Gastrocnemius medialis (tissue), 4 donors: Measurements from ENCODE around the gene CASQ2. TPM values are rescaled to one million over a fixed set of nuclear protein-coding genes. Genes with fewer than 3 reads are reported as not detected.
"Not testable (repeated sequence)": the region's sequence is repeated elsewhere in the genome, so short reads cannot be mapped to it uniquely, and the experiment has no call there.

ENCODE experiments used
- ATAC-seq, 2 donors: fragments of 150-250 bp; one replicate each; pipeline ENCODE4 v1.9.1; 2016
- DNase-seq, 2 donors: peaks; one replicate each; pipeline ENCODE4 v3.0.0-alpha.2; 2019
- H3K27ac ChIP-seq, 4 donors: fragments of 200-600 bp; sonication (generic); 1 replicate in 1 of 4; 2 replicates in 3 of 4; pipeline ENCODE4 v1.5.1; 2016 to 2018; ENCODE audit warnings: mild to moderate bottlenecking in 2 of 4, moderate library complexity in 1 of 4
- H3K27me3 ChIP-seq, 3 donors: fragments of 200-600 bp; sonication (generic) in 2 of 3; 1 replicate in 1 of 3; 2 replicates in 2 of 3; pipeline versions ENCODE4 v1.5.1 to v1.6.0; 2016 to 2019; ENCODE audit warnings: mild to moderate bottlenecking in 1 of 3, moderate library complexity in 1 of 3
- H3K36me3 ChIP-seq, 2 donors: fragments of 200-600 bp; sonication (generic) in 1 of 2; one replicate each; pipeline ENCODE4 v1.5.1; 2017 to 2018
- H3K4me1 ChIP-seq, 2 donors: fragments of 200-600 bp; sonication (generic) in 1 of 2; one replicate each; pipeline ENCODE4 v1.5.1; 2016 to 2017; ENCODE audit warnings: mild to moderate bottlenecking in 2 of 2
- H3K4me3 ChIP-seq, 4 donors: fragments of 200-600 bp; sonication (generic) in 3 of 4; 1 replicate in 1 of 4; 2 replicates in 3 of 4; pipeline ENCODE4 v1.5.1; 2016 to 2019; ENCODE audit warnings: mild to moderate bottlenecking in 2 of 4
- H3K9me3 ChIP-seq, 3 donors: fragments of 200-600 bp; sonication (generic) in 2 of 3; 1 replicate in 1 of 3; 2 replicates in 2 of 3; pipeline ENCODE4 v1.5.1; 2016 to 2019
- POLR2A ChIP-seq, 2 donors: fragments of 450-650 bp; IDR thresholded peaks; one replicate each; pipeline ENCODE4 v1.6.1; 2017; ENCODE audit warnings: antibody characterized with exemption in 2 of 2, mild to moderate bottlenecking in 2 of 2, moderate library complexity in 2 of 2
- in situ Hi-C, 4 donors: fragments of 200-750 bp; cut with MboI; loops; one replicate each; pipeline versions ENCODE4 v1.15.0 to v1.8.0; 2017; ENCODE audit warnings: low sequenced_read_pairs in 4 of 4
- intact Hi-C: fragments of 100-400 bp; cut with DNase I; formaldehyde crosslinking; loops from one replicate; pipeline ENCODE4 v1.15.1; 2023; ENCODE audit warnings: low total_unique reads
- total RNA-seq, 4 donors: library from RNA; depleted of rRNA; stranded (reverse); fragments of >200 nt; gene quantifications; one replicate each; pipeline versions ENCODE4 v1.1.0 to v1.2.3, GENCODE V29; 2016
- TF ChIP-seq, protein P1 (sequence below), 5 experiments: fragments of 450-650 bp in 3 of 5; fragments of 200-600 bp in 2 of 5; sonication (generic) in 2 of 5; IDR thresholded peaks in 4 of 5; conservative IDR thresholded peaks in 1 of 5; 1 replicate in 4 of 5; 2 replicates in 1 of 5; pipeline ENCODE4 v1.5.1; 2016 to 2019; ENCODE audit warnings: antibody characterized with exemption in 5 of 5, mild to moderate bottlenecking in 3 of 5, moderate library complexity in 3 of 5

CASQ2 gene
- total RNA-seq, 4 donors from 2014 or later = 16.5 to 207 (median 83.2) TPM

DNA sequence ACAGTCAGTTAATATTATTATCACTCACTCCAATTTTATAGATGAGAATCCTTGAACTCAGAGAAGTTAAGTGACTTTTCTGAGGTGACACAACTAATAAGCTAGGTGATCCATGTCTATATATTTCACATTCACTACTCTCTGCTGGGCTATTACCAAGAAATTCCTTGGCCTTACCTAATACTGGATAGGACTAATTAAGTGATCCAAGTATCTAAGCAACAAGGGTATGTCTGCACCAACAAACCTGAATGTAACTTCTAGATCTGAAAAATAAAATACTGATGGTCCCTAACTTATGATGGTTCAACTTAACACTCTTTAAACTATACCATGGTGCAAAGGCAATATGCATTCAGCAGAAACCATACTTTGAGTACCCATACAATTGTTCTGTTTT, 14.8 kb upstream of the CASQ2 start:
- DNase-seq (no peak), ATAC-seq (no peak)
- H3K27me3 ChIP-seq = peaks cover 0 to 2% (median 0%) of the 10 kb centered on the region in 3 donors
- H3K4me3 ChIP-seq = no peak overlapping the region
- TF ChIP-seq, protein P1, sequence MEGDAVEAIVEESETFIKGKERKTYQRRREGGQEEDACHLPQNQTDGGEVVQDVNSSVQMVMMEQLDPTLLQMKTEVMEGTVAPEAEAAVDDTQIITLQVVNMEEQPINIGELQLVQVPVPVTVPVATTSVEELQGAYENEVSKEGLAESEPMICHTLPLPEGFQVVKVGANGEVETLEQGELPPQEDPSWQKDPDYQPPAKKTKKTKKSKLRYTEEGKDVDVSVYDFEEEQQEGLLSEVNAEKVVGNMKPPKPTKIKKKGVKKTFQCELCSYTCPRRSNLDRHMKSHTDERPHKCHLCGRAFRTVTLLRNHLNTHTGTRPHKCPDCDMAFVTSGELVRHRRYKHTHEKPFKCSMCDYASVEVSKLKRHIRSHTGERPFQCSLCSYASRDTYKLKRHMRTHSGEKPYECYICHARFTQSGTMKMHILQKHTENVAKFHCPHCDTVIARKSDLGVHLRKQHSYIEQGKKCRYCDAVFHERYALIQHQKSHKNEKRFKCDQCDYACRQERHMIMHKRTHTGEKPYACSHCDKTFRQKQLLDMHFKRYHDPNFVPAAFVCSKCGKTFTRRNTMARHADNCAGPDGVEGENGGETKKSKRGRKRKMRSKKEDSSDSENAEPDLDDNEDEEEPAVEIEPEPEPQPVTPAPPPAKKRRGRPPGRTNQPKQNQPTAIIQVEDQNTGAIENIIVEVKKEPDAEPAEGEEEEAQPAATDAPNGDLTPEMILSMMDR (IDR thresholded peaks at IDR 0.05 in 4 of 5, conservative IDR thresholded peaks at IDR 0.05 in 1 of 5) = no peak
- TF ChIP-seq POLR2A (IDR thresholded peaks at IDR 0.05) = no peak
- intact Hi-C loops = no loop called here
- in situ Hi-C loops = no loop called here
- H3K36me3 ChIP-seq = no peaks in the 10 kb centered on the region
- H3K4me1 ChIP-seq = peaks cover 3 to 14% of the 10 kb centered on the region in 2 donors
- H3K9me3 ChIP-seq = no peaks in the 10 kb centered on the region
- peak overlapping the region in 1 of 4 donors; percentile 59 for H3K27ac ChIP-seq

DNA sequence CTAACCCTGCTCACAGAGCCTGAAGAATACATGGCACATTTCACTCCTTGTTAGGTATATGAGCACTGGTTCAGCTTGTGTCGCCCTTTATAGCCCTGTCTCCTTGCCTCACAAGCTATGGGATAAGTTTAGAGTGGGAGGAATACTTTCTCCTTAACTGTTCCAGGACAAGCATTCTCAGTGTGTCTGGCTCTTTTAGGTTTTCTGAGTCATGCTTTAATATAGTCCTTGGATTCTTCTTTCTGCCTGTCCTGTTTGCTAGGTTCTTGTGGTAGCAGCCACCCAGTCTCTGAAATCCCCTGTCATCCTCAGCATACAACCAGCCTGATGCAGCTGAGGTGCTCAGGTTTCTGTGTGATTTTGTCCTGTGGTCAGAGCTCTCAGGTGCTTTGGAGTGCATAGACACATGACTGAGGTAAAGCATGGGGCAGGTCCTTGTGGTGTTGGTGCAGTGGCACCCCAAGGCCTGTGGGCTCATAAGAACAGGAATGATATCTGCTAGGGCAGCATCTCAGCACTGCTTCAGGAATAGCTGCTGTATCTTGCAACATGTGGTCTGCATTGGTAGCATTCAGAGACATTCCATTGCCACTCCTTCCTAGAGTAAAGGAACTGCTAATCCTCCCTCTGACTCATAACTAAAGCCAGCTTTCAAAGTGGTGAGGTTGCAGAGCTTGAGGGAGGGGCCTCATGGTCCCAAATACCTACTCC, 14.2 kb upstream of the CASQ2 start:
- Histone ChIP-seq H3K9me3 (no peaks in the 10 kb centered on the region), H3K27me3 (peaks cover 0 to 2% (median 0%) of the 10 kb centered on the region in 3 donors), H3K27ac (peak overlapping the region in 3 of 4 donors; percentile 51 to 59 (median 51)), H3K4me3 (no peak overlapping the region), H3K36me3 (no peaks in the 10 kb centered on the region), H3K4me1 (peaks cover 3 to 14% of the 10 kb centered on the region in 2 donors)
- in situ Hi-C loops = no loop called here
- no peak for TF ChIP-seq POLR2A (IDR thresholded peaks at IDR 0.05)
- TF ChIP-seq, protein P1 (IDR thresholded peaks at IDR 0.05 in 4 of 5, conservative IDR thresholded peaks at IDR 0.05 in 1 of 5) = no peak
- ATAC-seq = peak; percentile 90 to 91
- DNase-seq = no peak
- intact Hi-C loops = no loop called here

GRCh38 chr1:115781851-115782250, 13.3 kb upstream of the CASQ2 start:
- peaks cover 3 to 14% of the 10 kb centered on the region in 2 donors for H3K4me1 ChIP-seq
- in situ Hi-C loops (no loop called here), intact Hi-C loops (no loop called here)
- no peak overlapping the region for H3K4me3 ChIP-seq
- H3K36me3 ChIP-seq = no peaks in the 10 kb centered on the region
- no peaks in the 10 kb centered on the region for H3K27me3 ChIP-seq
- DNase-seq = no peak
- no peak for ATAC-seq
- TF ChIP-seq, protein P1 (IDR thresholded peaks at IDR 0.05 in 4 of 5, conservative IDR thresholded peaks at IDR 0.05 in 1 of 5) = no peak
- TF ChIP-seq POLR2A (IDR thresholded peaks at IDR 0.05) = no peak
- H3K27ac ChIP-seq = peak overlapping the region in 2 of 4 donors; percentile 51 to 59
- no peaks in the 10 kb centered on the region for H3K9me3 ChIP-seq

GRCh38 chr1:115781343-115781742, 12.8 kb upstream of the CASQ2 start:
- intact Hi-C loops (no loop called here), in situ Hi-C loops (no loop called here)
- DNase-seq (no peak), ATAC-seq (peak; percentile 53 to 62)
- peak overlapping the region in 1 of 4 donors; percentile 59 for H3K27ac ChIP-seq
- H3K4me1 ChIP-seq = peaks cover 3 to 14% of the 10 kb centered on the region in 2 donors
- no peak overlapping the region for H3K4me3 ChIP-seq
- H3K36me3 ChIP-seq = no peaks in the 10 kb centered on the region
- TF ChIP-seq, protein P1 (IDR thresholded peaks at IDR 0.05 in 4 of 5, conservative IDR thresholded peaks at IDR 0.05 in 1 of 5) = no peak
- no peak for TF ChIP-seq POLR2A (IDR thresholded peaks at IDR 0.05)
- H3K27me3 ChIP-seq = no peaks in the 10 kb centered on the region
- H3K9me3 ChIP-seq = no peaks in the 10 kb centered on the region

DNA sequence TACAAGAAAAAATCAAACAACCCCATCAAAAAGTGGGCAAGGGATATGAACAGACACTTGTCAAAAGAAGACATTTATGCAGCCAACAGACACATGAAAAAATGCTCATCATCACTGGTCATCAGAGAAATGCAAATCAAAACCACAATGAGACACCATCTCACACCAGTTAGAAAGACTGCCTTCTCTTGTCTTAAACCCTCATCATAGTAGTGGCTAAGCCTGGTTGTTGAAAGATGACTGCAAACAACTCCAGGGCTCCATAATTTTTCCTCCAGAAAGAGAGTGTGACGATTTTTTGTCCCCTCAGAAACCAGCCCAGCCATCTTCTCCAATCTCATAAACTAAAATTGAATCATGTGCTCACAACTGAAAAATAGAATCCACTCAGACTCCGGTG, 12.1 kb upstream of the CASQ2 start:
- H3K27me3 ChIP-seq, in situ Hi-C loops, H3K4me3 ChIP-seq, intact Hi-C loops, H3K36me3 ChIP-seq, H3K9me3 ChIP-seq, H3K27ac ChIP-seq, ATAC-seq, DNase-seq: not testable (repeated sequence)
- peaks cover 3 to 14% of the 10 kb centered on the region in 2 donors for H3K4me1 ChIP-seq

DNA sequence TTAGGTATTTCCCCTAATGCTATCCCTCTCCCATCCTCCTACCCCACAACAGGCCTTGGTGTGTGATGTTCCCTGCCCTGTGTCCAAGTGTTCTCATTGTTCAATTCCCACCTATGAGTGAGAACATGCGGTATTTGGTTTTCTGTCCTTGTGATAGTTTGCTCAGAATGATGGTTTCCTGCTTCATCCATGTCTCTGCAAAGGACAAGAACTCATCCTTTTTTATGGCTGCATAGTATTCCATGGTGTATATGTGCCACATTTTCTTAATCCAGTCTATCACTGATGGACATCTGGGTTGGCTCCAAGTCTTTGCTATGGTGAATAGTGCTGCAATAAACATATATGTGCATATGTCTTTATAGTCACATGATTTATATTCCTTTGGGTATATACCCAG, 10.6 kb upstream of the CASQ2 start:
- H3K9me3 ChIP-seq, intact Hi-C loops: not testable (repeated sequence)

More for the DNA sequence above, 10.6 kb upstream of the CASQ2 start:
- ATAC-seq, DNase-seq, H3K27ac ChIP-seq, H3K4me3 ChIP-seq, H3K27me3 ChIP-seq, H3K36me3 ChIP-seq: not testable (repeated sequence)
- in situ Hi-C loops = loop anchor here in 1 of 4 donors (10.0 kb wide), 1 partner anchor 164 kb away; no protein-coding TSS in a partner anchor
- peaks cover 3 to 14% of the 10 kb centered on the region in 2 donors for H3K4me1 ChIP-seq
